ENCODE data around the gene DTL. TPM values are rescaled to one million over a fixed set of nuclear protein-coding genes. Genes with fewer than 3 reads are reported as not detected.

Gene DTL
- total and polyA plus RNA-seq, 8 donors, result 0.58 to 7.5 (median 1.5) TPM; not detected in 2

DNA sequence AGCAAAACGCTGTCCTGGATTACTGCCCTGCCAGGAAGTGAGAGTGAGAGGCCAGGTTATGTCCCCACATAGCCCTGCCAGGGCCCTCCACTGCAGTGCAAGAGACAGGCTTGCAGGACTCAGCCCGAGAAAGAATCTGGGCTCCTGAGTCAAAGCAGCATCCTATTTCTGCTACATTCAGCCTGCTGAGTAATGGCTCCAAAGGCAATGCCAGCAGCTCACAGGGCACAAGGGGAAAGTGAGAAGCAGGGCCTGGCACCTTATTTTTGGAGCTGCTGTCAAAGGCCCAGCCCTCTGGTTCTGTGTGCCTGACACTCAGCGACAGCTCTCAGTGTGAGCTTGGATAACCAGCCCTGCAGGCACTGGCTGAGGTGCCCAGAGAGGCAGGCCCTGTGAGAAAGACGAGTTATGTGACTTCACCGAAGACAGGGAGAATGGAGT lies 83.9 kb downstream of the DTL start:
- TF ChIP-seq, protein P1, sequence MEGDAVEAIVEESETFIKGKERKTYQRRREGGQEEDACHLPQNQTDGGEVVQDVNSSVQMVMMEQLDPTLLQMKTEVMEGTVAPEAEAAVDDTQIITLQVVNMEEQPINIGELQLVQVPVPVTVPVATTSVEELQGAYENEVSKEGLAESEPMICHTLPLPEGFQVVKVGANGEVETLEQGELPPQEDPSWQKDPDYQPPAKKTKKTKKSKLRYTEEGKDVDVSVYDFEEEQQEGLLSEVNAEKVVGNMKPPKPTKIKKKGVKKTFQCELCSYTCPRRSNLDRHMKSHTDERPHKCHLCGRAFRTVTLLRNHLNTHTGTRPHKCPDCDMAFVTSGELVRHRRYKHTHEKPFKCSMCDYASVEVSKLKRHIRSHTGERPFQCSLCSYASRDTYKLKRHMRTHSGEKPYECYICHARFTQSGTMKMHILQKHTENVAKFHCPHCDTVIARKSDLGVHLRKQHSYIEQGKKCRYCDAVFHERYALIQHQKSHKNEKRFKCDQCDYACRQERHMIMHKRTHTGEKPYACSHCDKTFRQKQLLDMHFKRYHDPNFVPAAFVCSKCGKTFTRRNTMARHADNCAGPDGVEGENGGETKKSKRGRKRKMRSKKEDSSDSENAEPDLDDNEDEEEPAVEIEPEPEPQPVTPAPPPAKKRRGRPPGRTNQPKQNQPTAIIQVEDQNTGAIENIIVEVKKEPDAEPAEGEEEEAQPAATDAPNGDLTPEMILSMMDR (IDR thresholded peaks at IDR 0.05), result no peak
- no peak overlapping the region for H3K27ac ChIP-seq
- no peak overlapping the region for H3K4me3 ChIP-seq
- peaks cover 7 to 27% (median 13%) of the 10 kb centered on the region in 4 donors for H3K4me1 ChIP-seq
- DNase-seq, result no peak
- no peaks in the 10 kb centered on the region for H3K27me3 ChIP-seq
- no peaks in the 10 kb centered on the region for H3K36me3 ChIP-seq
- intact Hi-C loops (cut with DNase I; ENCODE audit: low total_unique reads), result no loop called here
- 70 to 84% (median 81%) methylated on average over 4 to 5 of the region's 5 CpGs for WGBS, 5 donors
- no peaks in the 10 kb centered on the region for H3K9me3 ChIP-seq

DNA sequence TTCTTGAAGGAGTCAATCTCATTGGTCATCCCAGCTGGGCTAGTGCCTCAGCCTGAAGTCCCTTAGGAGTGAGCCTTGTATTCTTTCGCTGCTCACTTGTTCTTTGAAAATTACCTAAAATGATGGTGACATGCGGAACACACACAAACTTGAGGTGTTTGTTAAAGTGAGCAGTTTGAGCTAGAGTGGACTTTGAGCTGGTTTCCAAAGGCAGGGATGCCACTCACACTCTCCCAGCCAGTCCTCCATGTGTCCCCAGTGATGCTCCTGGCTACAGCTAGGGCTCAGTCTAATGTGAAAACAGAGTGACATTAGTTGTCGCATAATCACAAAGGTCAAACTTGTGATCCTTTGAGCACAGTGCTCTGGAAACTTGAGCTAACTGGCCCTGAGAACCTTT lies 84.3 kb downstream of the DTL start:
- H3K4me3 ChIP-seq, result no peak overlapping the region
- TF ChIP-seq, protein P1 (IDR thresholded peaks at IDR 0.05), result no peak
- TF ChIP-seq POLR2AphosphoS5 (IDR thresholded peaks at IDR 0.05) (no peak), POLR2A (IDR thresholded peaks at IDR 0.05) (no peak), EP300 (IDR thresholded peaks at IDR 0.05) (no peak)
- no peak overlapping the region for H3K27ac ChIP-seq
- DNase-seq, result no peak
- H3K4me1 ChIP-seq, result peaks cover 7 to 31% (median 15%) of the 10 kb centered on the region in 4 donors
- H3K36me3 ChIP-seq, result no peaks in the 10 kb centered on the region
- WGBS, 5 donors, result 94 to 99% (median 98%) methylated on average over 3 of the region's 3 CpGs
- no peaks in the 10 kb centered on the region for H3K27me3 ChIP-seq
- no peaks in the 10 kb centered on the region for H3K9me3 ChIP-seq
- intact Hi-C loops (cut with DNase I; ENCODE audit: low total_unique reads), result no loop called here

DNA sequence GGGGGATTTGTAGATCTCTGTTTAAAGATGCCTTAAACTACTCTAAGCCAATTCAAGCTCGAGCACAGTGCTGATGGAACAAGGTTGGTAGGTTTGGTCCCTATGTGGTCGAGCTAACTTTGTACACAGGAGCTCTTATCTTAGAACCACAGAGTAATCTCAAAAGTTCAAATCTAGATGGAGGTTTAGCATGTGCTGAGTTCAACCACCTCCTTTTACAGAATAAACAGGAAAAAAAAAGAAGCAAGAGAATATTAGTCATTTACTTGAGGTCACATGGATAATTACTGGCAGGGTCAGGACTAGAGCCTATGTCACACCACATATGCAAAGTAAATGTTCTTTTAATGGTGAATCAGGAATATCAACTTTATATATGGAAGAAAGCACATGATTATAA lies 86.2 kb downstream of the DTL start:
- H3K4me3 ChIP-seq, result no peak overlapping the region
- H3K36me3 ChIP-seq, result no peaks in the 10 kb centered on the region
- peak overlapping the region in 1 of 5 donors; percentile 38 for H3K27ac ChIP-seq
- 12 to 50% (median 19%) methylated on average over 2 of the region's 2 CpGs for WGBS, 5 donors
- DNase-seq, result peak in 1 of 2 donors; percentile 54
- H3K9me3 ChIP-seq, result no peaks in the 10 kb centered on the region
- H3K4me1 ChIP-seq, result peaks cover 7 to 42% (median 18%) of the 10 kb centered on the region in 4 donors
- no peaks in the 10 kb centered on the region for H3K27me3 ChIP-seq
- peak in 2 of 3 donors; percentile 47 to 65 for TF ChIP-seq POLR2AphosphoS5 (IDR thresholded peaks at IDR 0.05)
- TF ChIP-seq EP300 (IDR thresholded peaks at IDR 0.05), result no peak
- TF ChIP-seq POLR2A (IDR thresholded peaks at IDR 0.05), result no peak
- TF ChIP-seq, protein P1 (IDR thresholded peaks at IDR 0.05), result no peak
- intact Hi-C loops (cut with DNase I; ENCODE audit: low total_unique reads), result no loop called here

DNA sequence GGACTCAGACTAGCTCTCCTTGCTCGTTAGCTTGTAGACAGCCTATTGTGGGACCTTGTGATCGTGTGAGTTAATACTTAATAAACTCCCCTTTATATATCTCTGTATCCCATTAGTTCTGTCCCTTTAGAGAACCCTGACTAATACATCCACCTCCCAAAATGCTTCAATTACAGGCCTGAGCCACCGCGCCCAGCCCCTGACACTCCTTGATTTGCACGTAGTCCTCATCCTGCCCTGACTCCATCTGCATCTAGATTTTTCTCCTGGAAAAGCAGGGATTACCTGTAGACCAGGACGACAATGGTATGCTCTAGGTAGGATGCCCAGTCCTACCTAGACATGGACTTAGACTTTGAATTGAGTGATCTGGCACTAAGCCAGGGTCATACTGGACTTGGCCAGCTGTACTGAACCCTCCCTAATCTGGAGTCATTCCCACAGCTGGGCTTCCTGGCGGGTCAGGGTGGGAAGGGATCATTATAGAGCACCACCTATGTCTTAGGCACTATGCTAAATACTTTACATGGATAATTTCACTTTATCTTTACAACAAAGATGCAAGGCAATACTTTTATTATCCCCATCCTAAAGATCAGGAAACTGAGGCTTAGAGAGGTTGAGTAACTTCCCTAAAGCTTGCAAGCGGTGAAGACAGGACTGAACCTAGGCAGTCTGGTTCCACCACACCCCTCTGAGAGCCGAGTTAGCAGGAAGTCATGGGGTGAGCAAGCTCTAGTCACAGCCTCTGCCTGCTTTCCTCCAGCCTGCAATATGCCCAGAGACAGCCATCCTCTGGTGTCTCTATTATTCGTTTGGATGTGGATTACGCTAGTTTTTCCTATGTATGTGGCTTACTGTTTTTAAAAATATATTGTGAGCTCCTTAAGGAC lies 89.4 kb downstream of the DTL start:
- WGBS, 5 donors, result 70 to 76% (median 75%) methylated on average over 11 of the region's 11 CpGs
- H3K36me3 ChIP-seq, result no peaks in the 10 kb centered on the region

More for the DNA sequence above, 89.4 kb downstream of the DTL start:
- peak in 1 of 2 donors; percentile 57 for DNase-seq
- intact Hi-C loops (cut with DNase I; ENCODE audit: low total_unique reads), result no loop called here
- Histone ChIP-seq H3K27me3 (no peaks in the 10 kb centered on the region), H3K9me3 (no peaks in the 10 kb centered on the region), H3K27ac (no peak overlapping the region), H3K4me3 (no peak overlapping the region), H3K4me1 (peaks cover 5 to 21% (median 10%) of the 10 kb centered on the region in 4 donors)
- TF ChIP-seq EP300 (IDR thresholded peaks at IDR 0.05), result no peak
- TF ChIP-seq, protein P1 (IDR thresholded peaks at IDR 0.05), result no peak
- no peak for TF ChIP-seq POLR2AphosphoS5 (IDR thresholded peaks at IDR 0.05)
- no peak for TF ChIP-seq POLR2A (IDR thresholded peaks at IDR 0.05)

Measured in stomach (tissue), 9 donors.